HG03520 (cell line): ENCODE measurements around the gene GAL3ST3.
"Not testable (repeated sequence)": the region's sequence is repeated elsewhere in the genome, so short reads cannot be mapped to it uniquely, and the experiment has no call there.

Source experiments
- ATAC-seq: cut with Tn5 transposase; IDR thresholded peaks from one replicate; pipeline ENCODE4 v1.9.1; 2021; ENCODE audit warnings: mild to moderate bottlenecking, moderate library complexity; ENCODE audit not compliant: unreplicated experiment

The GAL3ST3 gene

DNA sequence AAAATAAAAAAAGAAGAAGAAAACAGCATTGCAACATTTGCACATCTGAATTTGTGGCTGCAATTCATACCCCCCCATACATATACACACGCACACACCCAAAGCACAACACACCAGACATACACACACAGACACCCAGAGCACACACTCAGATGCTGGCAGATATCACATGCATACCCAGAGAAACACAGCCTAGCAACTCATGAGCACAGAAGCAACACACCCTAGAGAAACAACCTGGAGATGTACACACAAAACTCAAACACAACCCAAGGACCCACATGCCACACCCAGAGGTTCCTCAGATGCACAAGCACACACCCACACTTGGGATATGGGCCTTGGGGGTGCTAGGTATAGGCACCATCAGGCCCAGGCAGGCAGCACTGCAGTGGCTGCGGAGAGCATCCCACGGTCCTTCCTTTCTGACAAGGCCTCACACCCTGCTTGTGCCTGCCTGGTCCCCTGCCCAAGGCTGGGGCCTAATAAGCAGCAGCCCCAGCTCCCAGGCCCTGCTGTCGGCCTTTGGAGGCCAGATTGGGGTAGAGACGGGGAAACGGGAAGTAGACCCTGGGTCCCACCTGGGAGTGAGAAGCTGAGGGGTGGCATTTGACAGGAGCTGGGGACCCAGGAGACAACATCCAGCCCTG, 34.0 kb downstream of the GAL3ST3 start:
- ATAC-seq, result no peak

- no peak for ATAC-seq
Measured at GRCh38 chr11:66013762-66014100, 35.2 kb downstream of the GAL3ST3 start.

DNA sequence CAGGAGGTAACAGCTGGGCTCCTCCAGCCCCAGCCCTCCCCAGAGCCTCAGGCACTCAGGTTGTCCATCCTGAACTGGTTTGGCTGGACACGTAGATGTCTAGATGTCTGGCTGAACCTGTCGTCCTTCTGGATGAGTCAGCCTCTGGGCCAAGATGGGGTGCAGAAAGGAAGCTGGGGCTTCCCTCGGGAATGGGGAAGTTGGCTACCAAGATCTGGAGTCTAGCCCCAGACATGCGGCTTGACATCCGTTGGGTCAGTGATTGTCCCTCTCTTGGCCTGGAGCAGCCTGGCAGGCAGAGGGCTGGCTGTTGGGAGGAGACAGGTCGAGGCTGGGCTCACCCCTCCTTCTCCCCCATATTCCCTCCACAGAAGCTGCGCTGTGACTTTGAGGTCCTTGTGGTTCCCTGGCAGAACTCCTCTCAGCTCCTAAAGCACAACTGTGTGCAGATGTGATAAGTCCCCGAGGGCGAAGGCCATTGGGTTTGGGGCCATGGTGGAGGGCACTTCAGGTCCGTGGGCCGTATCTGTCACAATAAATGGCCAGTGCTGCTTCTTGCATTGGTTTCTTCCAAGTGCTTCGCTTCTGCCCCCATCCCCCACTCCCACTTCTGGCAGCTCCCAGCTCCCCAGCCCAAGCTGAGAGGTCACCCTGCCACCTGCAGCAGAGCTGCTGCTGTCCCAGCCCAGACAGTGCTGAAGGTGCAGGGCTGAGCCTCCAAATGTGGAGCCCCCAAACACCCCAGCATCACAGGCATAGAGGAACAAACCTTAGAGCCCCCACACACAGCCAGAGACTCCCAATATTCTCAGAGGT, 35.8 kb downstream of the GAL3ST3 start:
- ATAC-seq, result no peak

DNA sequence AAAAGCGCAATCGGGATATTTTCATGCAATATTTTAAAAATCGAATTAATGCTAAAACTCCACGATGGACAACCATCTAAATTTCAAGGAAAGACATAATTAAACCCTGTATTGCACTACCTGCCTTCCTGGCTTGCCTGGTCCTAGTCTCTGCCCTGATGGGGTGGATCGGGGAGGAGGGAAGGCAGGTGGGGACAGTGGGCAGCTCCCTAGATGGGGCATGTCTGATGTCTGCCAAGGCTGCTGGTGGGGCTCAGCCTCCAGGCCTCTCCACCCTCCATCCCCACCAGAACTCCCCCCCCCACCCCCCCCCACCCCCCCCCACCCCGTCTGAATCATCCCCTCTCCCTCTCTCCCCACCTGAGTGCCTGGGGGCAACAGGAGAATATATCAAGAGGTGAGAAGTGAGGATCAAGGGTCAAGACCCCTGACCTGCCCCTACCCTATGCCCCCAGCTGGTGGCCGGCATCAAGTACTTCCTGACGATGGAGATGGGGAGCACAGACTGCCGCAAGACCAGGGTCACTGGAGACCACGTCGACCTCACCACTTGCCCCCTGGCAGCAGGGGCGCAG, 36.5 kb downstream of the GAL3ST3 start:
- no peak for ATAC-seq

DNA sequence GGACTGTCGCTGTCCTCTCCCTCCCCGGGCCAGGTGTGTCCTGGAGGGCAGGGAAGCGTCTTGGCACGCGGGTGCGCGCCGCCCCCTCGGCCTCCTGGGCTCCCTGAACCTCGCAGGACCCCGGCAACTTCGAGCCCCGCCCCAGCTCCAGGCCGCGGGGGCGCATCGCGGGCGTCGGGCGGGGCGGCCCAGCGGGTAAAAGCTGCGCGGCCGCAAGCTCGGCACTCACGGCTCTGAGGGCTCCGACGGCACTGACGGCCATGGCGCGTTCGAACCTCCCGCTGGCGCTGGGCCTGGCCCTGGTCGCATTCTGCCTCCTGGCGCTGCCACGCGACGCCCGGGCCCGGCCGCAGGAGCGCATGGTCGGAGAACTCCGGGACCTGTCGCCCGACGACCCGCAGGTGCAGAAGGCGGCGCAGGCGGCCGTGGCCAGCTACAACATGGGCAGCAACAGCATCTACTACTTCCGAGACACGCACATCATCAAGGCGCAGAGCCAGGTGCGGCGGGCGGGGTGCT, 37.1 kb downstream of the GAL3ST3 start, which contains the start of gene CST6:
CST6 (plus strand) TSS at position 224 of the 519 bp plus-strand sequence; CDS start at position 261, 37 bp downstream.
- ATAC-seq, result no peak

DNA sequence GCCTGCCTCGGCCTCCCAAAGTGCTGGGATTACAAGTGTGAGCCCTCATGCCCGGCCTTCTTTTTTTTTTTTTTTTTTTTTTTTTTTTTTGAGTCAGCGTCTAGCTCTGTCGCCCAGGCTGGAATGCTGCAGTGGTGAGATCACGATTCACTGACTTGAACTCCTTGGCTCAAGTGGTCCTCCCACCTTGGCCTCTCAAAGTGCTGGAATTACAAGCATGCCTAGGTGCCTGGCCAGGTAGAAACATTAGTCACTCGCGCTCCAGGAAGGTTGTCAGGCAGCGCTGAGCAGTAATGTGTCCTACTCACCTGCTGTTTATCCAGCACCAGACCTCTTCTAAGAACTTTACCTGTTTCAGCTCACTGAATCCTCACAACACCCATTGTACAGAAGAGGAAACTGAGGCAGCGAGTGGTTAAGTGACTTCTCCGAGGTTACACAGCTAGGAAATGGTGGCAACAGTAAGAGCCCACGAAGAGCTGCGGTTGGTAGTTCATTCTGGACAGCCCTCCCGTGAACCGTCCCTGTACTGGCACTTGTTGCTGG, 37.6 kb downstream of the GAL3ST3 start:
- ATAC-seq, result no peak

DNA sequence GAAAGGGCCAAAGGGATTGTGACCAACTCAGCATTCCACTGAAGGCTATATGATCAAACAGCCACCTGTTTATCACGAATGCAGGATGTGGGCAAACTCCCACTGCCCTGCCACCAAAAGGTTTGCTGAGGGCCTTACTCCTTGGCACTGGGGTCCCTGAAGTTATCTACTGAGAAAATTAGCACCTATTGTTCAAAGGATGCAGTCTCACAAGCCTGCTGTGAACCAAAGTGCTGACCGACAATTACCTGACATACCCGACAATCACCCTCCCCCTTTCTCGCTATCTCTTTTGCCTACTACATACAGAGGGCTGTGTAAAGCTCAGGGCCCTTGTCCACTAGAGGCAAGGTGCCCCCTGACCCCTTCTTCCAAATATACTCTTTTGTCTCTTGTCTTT, 38.9 kb downstream of the GAL3ST3 start:
- ATAC-seq, result not testable (repeated sequence)

GRCh38 chr11:66008468-66009101, 40.4 kb downstream of the GAL3ST3 start:
- no peak for ATAC-seq

GRCh38 chr11:66008095-66008467, 40.9 kb downstream of the GAL3ST3 start:
- ATAC-seq, result no peak

DNA sequence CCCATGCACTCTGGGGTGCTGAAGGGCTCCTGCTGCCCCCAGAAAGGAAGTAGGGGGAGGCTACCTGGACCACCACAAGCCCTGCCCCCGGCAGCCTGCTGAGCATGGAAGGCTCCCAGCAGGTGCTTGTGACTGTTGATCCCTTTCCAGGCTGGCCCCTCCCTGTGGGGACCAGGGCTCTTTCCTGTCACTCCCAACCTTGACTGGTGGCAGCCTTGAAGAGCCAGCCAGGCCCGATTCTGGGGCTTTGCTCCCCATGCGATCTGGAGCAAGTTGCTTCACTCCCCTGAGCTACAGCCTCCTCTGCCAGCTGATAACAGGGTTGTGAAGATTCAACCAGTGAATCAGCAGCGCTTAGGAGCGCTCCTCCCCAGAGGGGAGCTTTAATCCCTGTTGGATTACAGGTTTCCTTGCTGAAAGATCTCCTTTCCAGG, 41.7 kb downstream of the GAL3ST3 start:
- ATAC-seq, result no peak

- no peak for ATAC-seq
Measured at GRCh38 chr11:66006891-66007176, 42.1 kb downstream of the GAL3ST3 start.

- no peak for ATAC-seq
Measured at GRCh38 chr11:66006134-66006890, 42.6 kb downstream of the GAL3ST3 start.

- no peak for ATAC-seq
Measured at GRCh38 chr11:66004186-66004585, 44.8 kb downstream of the GAL3ST3 start.

GRCh38 chr11:66003291-66003690, 45.7 kb downstream of the GAL3ST3 start:
- no peak for ATAC-seq

GRCh38 chr11:66002648-66003225, 46.2 kb downstream of the GAL3ST3 start:
- ATAC-seq, result peak; percentile 38

GRCh38 chr11:66001942-66002647, 46.9 kb downstream of the GAL3ST3 start, which contains the start of the genes BANF1 and EIF1AD:
Gene BANF1, plus strand, starts transcription at chr11:66002503. Its CDS starts 748 bp downstream, at chr11:66003251.
Gene EIF1AD, minus strand, starts transcription at chr11:66002157. Its CDS starts 1,768 bp downstream, at chr11:66000389.
- peak; percentile 67 for ATAC-seq

DNA sequence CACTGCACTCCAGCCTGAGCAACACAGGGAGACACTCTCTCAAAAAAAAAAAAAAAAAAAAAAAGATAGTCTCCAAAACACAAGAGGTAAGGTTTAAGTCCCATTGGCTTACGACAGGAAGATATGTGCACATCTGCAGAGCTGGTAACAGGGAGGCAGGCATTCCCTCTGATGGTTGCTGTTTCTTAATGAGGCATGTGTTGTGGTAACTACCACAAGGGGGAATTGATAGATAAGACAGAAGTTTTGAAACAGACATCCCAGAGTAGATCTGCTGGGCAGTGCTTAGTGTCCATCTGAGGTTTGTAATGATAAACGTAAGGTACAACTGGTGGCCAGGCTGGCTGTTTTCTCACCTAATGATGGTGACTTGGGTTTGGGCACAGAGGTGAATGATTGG, 51.7 kb downstream of the GAL3ST3 start:
- no peak for ATAC-seq

- ATAC-seq, result no peak
Measured at GRCh38 chr11:65992056-65992455, 56.9 kb downstream of the GAL3ST3 start.
